CD4-positive, alpha-beta T cell treated with Interleukin-4 for 4 hours (primary cell): ENCODE results near the gene SLC25A33.
A peak's percentile ranks its signal among the peaks of the same experiment; 100 is the strongest.
"Not testable (repeated sequence)": the region's sequence is repeated elsewhere in the genome, so short reads cannot be mapped to it uniquely, and the experiment has no call there.

Source experiments
- DNase-seq: peaks from one replicate; pipeline ENCODE4 v3.0.0-alpha.2; 2020

SLC25A33 gene

GRCh38 chr1:9602794-9603167, 63.5 kb downstream of the SLC25A33 start:
- DNase-seq: no peak

GRCh38 chr1:9603307-9603706, 64.0 kb downstream of the SLC25A33 start:
- DNase-seq: no peak

GRCh38 chr1:9603766-9604753, 64.8 kb downstream of the SLC25A33 start:
- DNase-seq: no peak

- no peak for DNase-seq
Measured at GRCh38 chr1:9604836-9605235, 65.6 kb downstream of the SLC25A33 start.

- no peak for DNase-seq
Measured at GRCh38 chr1:9605946-9606455, 66.7 kb downstream of the SLC25A33 start.

GRCh38 chr1:9606458-9606857, 67.2 kb downstream of the SLC25A33 start:
- DNase-seq: no peak

GRCh38 chr1:9606948-9607347, 67.7 kb downstream of the SLC25A33 start:
- no peak for DNase-seq

- no peak for DNase-seq
Measured at GRCh38 chr1:9607352-9607751, 68.1 kb downstream of the SLC25A33 start.

GRCh38 chr1:9609998-9610397, 70.7 kb downstream of the SLC25A33 start:
- DNase-seq: no peak

GRCh38 chr1:9610548-9610947, 71.3 kb downstream of the SLC25A33 start:
- no peak for DNase-seq

GRCh38 chr1:9611716-9612115, 72.5 kb downstream of the SLC25A33 start:
- no peak for DNase-seq

GRCh38 chr1:9612162-9612845, 73.0 kb downstream of the SLC25A33 start:
- DNase-seq: no peak

- DNase-seq: no peak
Measured at GRCh38 chr1:9612871-9613624, 73.8 kb downstream of the SLC25A33 start.

GRCh38 chr1:9613625-9614299, 74.5 kb downstream of the SLC25A33 start:
- no peak for DNase-seq

GRCh38 chr1:9615316-9616063, 76.2 kb downstream of the SLC25A33 start:
- DNase-seq: peak; percentile 48

GRCh38 chr1:9618909-9619679, 79.8 kb downstream of the SLC25A33 start:
- DNase-seq: no peak

- DNase-seq: no peak
Measured at GRCh38 chr1:9621032-9621431, 81.8 kb downstream of the SLC25A33 start.

- no peak for DNase-seq
Measured at GRCh38 chr1:9624081-9624480, 84.8 kb downstream of the SLC25A33 start.

GRCh38 chr1:9625030-9625429, 85.8 kb downstream of the SLC25A33 start:
- not testable (repeated sequence) for DNase-seq

- DNase-seq: peak; percentile 33
Measured at GRCh38 chr1:9626201-9626608, 86.9 kb downstream of the SLC25A33 start.
